SHP77 (cell line): ENCODE results near the gene CPLANE1.
A peak's percentile ranks its signal among the peaks of the same experiment; 100 is the strongest.
"Not testable (repeated sequence)": the region's sequence is repeated elsewhere in the genome, so short reads cannot be mapped to it uniquely, and the experiment has no call there.

Experiments used
- DNase-seq, 2 experiments: peaks; one replicate each; lab custom pipeline; 2025; lab: John Stamatoyannopoulos, UW

The CPLANE1 gene

GRCh38 chr5:37248970-37249814 lies at the start of gene CPLANE1:
Gene CPLANE1 (minus strand): TSS chr5:37249376. CDS start chr5:37247698, 1,678 bp downstream.
- peak; percentile 79 to 94 for DNase-seq

DNA sequence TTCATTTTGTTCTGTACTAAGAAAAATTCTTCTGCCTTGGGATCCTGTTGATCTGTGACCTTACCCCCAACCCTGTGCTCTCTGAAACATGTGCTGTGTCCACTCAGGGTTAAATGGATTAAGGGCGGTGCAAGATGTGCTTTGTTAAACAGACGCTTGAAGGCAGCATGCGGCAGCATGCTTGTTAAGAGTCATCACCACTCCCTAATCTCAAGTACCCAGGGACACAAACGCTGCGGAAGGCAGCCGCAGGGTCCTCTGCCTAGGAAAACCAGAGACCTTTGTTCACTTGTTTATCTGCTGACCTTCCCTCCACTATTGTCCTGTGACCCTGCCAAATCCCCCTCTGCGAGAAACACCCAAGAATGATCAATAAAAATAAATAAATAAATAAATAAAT lies 47.1 kb upstream of the CPLANE1 start:
- not testable (repeated sequence) for DNase-seq

DNA sequence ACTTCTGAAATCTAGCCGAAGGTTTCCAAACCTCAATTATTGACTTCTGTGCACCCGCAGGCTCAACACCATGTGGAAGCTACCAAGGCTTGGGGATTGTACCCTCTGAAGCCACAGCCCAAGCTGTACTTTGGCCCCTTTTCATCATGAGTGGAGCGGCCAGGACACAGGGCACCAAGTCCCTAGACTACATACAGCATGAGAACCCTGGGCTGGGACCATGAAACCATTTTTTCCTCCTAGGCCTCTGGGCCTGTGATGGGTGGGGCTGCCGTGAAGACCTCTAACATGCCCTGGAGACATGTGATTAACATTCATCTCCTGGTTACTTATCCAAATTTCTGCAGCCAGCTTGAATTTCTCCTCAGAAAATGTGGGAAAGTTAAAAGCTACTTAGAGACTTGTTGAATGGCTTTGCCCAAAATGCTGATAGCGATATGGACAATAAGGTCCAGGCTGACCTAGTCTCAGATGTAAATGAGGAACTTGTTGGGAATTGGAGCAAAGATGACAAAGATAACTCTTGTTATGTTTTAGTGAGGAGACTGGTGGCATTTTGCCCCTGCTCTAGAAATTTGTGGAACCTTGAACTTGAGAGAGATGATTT lies 34.1 kb upstream of the CPLANE1 start:
- DNase-seq: no peak

GRCh38 chr5:37275511-37275910 lies 26.3 kb upstream of the CPLANE1 start:
- DNase-seq: no peak

- DNase-seq: no peak
These were observed 23.3 kb upstream of the CPLANE1 start for GRCh38 chr5:37272511-37272910.

- not testable (repeated sequence) for DNase-seq
These were observed 18.9 kb upstream of the CPLANE1 start for GRCh38 chr5:37268100-37268499.

DNA sequence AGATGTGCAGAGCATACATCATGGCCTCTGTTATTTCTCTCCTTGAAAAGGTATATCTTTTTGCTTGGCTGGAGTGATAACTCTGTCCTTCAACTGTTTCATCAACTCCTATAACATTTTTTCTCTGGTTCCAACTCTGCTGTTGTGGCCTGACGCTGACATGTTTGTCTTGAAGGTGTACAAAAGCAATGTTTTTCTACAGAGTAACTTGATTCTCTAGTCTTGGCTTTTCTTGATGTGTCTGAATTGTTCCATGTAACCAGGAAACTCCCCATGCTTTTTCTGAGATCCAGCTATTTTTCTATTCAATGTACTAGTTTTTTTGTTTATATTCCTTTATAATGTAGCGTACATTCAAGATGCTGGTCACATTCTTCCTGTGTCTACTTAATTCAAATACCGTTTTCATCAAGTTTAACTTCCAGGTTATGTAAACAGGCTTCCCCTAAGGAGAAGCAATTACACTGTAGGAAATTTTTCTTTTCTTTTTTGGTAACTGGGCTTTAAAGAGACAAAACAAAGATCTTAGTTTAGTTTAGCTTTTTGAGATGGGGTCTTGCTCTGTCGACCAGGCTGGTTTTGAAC lies 6.7 kb upstream of the CPLANE1 start:
- DNase-seq: no peak

DNA sequence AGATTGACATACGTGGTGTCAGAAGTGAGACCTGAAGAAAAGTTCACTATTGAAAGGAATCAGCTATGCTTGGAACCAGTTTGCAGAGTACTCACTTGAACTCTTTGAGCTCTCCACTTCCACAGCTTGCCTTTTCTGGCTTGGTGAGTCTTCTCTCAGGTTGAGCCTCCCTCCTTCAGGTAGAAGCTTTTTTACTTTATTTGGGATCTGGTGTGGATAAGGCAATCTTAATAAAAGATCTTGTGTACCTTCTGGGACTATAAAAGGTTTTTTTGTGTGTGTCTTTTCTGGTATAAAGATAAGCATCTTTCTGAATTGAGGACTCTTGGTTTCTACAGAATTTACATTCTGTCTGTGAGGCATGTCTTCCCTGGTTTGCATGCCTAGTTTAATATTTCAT lies 5.4 kb upstream of the CPLANE1 start:
- DNase-seq: no peak

GRCh38 chr5:37251665-37252064 lies 2.5 kb upstream of the CPLANE1 start:
- no peak for DNase-seq

GRCh38 chr5:37249815-37250164 lies 614 bp upstream of the CPLANE1 start:
- no peak for DNase-seq

DNA sequence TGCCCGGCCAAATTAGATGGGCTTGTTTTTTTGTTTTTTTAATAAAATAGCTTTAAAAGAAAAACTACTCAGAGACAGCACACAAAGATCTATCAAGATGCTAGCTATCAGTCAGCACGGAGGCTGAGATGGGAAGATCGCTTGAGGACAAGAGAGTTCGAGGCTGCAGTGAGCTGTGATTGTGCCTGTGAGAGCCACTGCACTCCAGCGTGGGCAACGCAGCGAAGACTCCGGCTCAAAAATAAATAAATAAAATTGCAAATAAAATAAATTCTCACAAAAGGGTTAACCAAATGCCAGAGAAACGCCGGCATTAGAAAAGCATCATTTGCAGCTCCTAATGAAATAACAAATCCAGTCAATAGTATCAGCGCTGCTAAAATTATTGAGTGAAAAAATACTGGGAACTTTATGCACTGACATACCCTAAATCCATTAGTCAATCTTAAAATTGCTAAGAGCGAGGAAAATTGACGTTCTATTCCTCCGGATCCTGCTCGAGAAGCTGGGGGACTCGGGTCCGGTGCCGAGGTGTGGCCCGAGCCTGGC lies 681 bp downstream of the CPLANE1 start:
- peak; percentile 23 to 37 for DNase-seq

DNA sequence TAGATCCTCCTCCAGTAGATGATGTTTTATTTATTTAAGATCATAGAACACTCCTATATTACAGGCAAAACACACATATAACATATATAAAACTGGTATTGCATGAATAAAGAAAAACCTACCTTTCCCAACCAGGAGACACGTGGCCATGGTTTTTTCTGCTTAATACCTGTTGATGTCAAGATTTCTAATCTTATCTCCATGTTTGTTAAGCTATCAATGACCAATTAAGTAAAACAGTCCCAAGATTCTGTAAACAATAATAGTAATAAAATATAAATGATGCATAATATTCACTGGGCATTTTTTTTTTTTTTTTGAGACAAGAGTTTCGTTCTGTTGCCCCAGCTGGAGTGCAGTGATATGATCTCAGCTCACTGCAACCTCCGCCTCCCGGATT lies 1.7 kb downstream of the CPLANE1 start:
- no peak for DNase-seq

GRCh38 chr5:37247036-37247435 lies 2.1 kb downstream of the CPLANE1 start:
- DNase-seq: no peak

- no peak for DNase-seq
These were observed 14.9 kb downstream of the CPLANE1 start for GRCh38 chr5:37234288-37234687.

GRCh38 chr5:37226377-37226776 lies 22.8 kb downstream of the CPLANE1 start:
- DNase-seq: no peak

DNA sequence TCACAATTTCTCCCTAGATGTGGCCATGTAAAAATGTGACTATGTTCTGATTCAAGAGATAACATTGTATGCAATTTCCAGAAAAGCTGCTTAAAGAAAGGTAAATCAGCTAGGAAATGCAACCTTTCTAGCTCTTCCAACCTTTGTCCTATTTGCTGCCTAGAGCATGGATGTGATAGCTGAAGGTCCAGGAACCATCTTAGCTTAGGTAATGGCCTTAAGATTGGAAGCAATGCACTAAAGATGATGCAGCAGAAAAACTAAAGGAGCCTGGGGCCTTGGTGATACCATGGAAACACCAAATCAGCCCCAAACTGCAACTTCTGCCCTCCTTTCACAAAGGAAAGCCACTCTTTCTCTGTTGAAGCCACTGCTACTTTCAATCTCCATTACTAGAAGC lies 27.0 kb downstream of the CPLANE1 start:
- DNase-seq: no peak

DNA sequence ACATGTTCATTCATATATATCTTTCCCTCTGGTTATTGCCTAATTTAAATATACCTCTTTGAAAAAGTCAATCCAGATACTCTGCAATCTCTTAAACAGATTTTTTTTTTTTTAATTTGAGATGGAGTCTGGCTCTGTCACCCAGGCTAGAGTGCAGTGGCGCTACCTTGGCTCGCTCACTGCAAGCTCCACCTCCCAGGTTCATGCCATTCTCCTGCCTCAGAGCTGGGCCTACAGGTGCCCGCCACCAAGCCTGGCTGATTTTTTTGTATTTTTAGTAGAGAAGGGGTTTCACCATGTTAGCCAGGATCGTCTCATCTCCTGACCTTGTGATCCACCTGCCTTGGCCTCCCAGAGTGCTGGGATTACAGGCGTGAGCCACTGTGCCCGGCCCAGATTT lies 28.8 kb downstream of the CPLANE1 start:
- not testable (repeated sequence) for DNase-seq

- DNase-seq: not testable (repeated sequence)
These were observed 29.8 kb downstream of the CPLANE1 start for GRCh38 chr5:37219384-37219783.

DNA sequence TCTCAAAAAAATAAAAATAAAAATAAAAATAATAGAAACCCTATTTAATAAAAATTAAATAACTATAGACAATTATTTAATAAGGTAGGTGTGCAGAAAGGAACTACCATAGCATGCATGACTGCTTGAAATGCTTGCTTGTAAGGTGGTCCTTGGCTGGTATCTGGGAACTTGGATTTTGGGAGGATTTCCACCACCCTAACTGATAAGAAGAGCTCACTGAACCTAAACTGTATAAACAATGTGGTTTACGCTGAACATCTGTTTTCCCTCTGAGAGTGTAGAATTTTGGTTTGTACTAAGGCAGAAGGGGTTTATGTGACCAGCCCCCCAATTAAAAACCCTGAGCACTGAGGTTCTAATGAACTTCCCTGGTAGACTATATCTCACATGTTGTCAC lies 31.2 kb downstream of the CPLANE1 start:
- no peak for DNase-seq

GRCh38 chr5:37214550-37214949 lies 34.6 kb downstream of the CPLANE1 start:
- no peak for DNase-seq

DNA sequence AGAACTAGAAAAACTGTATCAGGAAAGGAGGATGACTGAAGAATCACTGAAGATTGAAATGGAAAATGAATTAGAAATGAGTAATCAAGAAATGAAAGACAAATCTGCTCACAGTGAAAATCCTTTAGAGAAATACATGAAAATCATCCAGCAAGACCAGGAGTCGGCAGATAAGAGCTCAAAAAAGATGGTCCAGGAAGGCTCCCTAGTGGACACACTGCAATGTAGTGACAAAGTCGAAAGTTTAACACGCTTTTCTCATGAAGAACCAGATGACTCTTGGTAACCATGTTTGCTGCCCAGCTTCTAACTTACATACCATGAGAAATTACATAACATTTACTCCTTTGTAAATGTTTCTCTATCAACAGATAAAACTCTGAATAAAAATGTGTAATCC lies 37.1 kb downstream of the CPLANE1 start:
- no peak for DNase-seq

- DNase-seq: no peak
These were observed 37.5 kb downstream of the CPLANE1 start for GRCh38 chr5:37211661-37212060.
